Spleen (tissue), 7 donors: ENCODE results near the gene IQGAP2.

Experiments used
- CTCF ChIP-seq, 11 experiments: fragments of 200-600 bp in 7 of 11; fragments of 450-650 bp in 4 of 11; sonication (generic) in 4 of 11; IDR thresholded peaks in 8 of 11; conservative IDR thresholded peaks in 3 of 11; 1 replicate in 7 of 11; 2 replicates in 4 of 11; pipeline versions ENCODE4 v1.4.0 to v1.8.0; 2016 to 2021; ENCODE audit warnings: antibody characterized with exemption in 11 of 11, inconsistent platforms in 4 of 11, mild to moderate bottlenecking in 1 of 11
- POLR2A ChIP-seq, 3 donors: fragments of 450-650 bp; IDR thresholded peaks; one replicate each; pipeline ENCODE4 v1.5.1; 2017; ENCODE audit warnings: antibody characterized with exemption in 3 of 3, mild to moderate bottlenecking in 1 of 3
- POLR2AphosphoS5 ChIP-seq, 3 donors: sonication (generic); formaldehyde crosslinking; IDR thresholded peaks; one replicate each; pipeline ENCODE4 v1.5.1; 2017; ENCODE audit warnings: antibody characterized with exemption in 3 of 3
- donor health status: DM: no; HTN: no; CAD: no; lungs with moderate emphysema.
- donor health status: DM: no; HTN: no; CAD: no.
- donor health status: DM: no; HTN: no; CAD: no.

DNA sequence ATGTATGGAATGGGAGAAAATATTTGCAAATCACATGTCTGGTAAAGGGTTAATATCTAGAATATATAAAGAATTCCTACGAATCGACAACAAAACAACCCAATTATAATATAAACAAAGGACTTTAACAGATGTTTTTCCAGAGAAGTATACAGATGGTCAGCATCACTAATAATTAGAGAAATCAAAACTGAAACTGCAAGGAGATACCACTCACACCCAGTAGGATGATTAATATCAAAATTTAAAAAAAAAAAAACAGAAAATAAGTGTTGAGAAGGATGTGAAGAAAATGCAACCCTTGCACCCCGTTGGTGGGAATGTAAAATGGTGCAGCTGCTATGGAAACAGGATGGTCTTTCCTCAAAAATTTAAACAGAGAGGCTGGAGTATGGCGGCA, 278.2 kb downstream of the IQGAP2 start:
- TF ChIP-seq CTCF (IDR thresholded peaks at IDR 0.05 in 8 of 11, conservative IDR thresholded peaks at IDR 0.05 in 3 of 11) (no peak), POLR2A (IDR thresholded peaks at IDR 0.05) (no peak), POLR2AphosphoS5 (IDR thresholded peaks at IDR 0.05) (no peak)
